Thoracic aorta (tissue), 2 donors: Measurements from ENCODE around the gene IBSP. TPM values are rescaled to one million over a fixed set of nuclear protein-coding genes. Genes with fewer than 3 reads are reported as not detected.

ENCODE experiments used
- ATAC-seq: fragments of 150-250 bp; one replicate; pipeline ENCODE4 v1.8.0; 2017; ENCODE audit warnings: low read depth; ENCODE audit not compliant: insufficient number of reproducible peaks, low FRiP score
- DNase-seq: peaks from one replicate; pipeline ENCODE4 v3.0.0-alpha.2; 2020; ENCODE audit warnings: low spot score
- H3K27ac ChIP-seq, 2 donors: fragments of 200-600 bp; sonication (generic); 1 replicate in 1 of 2; 2 replicates in 1 of 2; pipeline ENCODE4 v1.5.1; 2016; ENCODE audit warnings: mild to moderate bottlenecking in 2 of 2, moderate library complexity in 2 of 2
- H3K27me3 ChIP-seq: fragments of 200-600 bp; sonication (generic); replicated peaks from 2 replicates; pipeline ENCODE4 v1.6.0; 2016; ENCODE audit warnings: mild to moderate bottlenecking; ENCODE audit not compliant: insufficient read depth
- H3K36me3 ChIP-seq: fragments of 200-600 bp; sonication (generic); one replicate; pipeline ENCODE4 v1.5.1; 2016
- H3K4me1 ChIP-seq, 2 donors: fragments of 200-600 bp; sonication (generic); 1 replicate in 1 of 2; 2 replicates in 1 of 2; pipeline versions ENCODE4 v1.5.1 to v1.6.0; 2016; ENCODE audit warnings: low read depth in 2 of 2, mild to moderate bottlenecking in 1 of 2; ENCODE audit not compliant: control insufficient read depth in 1 of 2
- H3K4me3 ChIP-seq: fragments of 200-600 bp; sonication (generic); 2 replicates; pipeline ENCODE4 v1.5.1; 2016; ENCODE audit warnings: mild to moderate bottlenecking
- H3K9me3 ChIP-seq: fragments of 200-600 bp; sonication (generic); 2 replicates; pipeline ENCODE4 v1.5.1; 2016
- total RNA-seq, 2 donors: library from RNA; depleted of rRNA; stranded (reverse); fragments of >200 nt; gene quantifications; one replicate each; pipeline versions ENCODE4 v1.1.0 to v1.2.3, GENCODE V29; 2016
- TF ChIP-seq, protein P1 (sequence below): fragments of 200-600 bp; sonication (generic); IDR thresholded peaks from one replicate; pipeline ENCODE4 v1.5.1; 2019; ENCODE audit warnings: antibody characterized with exemption

Gene IBSP
- total RNA-seq, 2 donors from 2014 or later, result not detected

DNA sequence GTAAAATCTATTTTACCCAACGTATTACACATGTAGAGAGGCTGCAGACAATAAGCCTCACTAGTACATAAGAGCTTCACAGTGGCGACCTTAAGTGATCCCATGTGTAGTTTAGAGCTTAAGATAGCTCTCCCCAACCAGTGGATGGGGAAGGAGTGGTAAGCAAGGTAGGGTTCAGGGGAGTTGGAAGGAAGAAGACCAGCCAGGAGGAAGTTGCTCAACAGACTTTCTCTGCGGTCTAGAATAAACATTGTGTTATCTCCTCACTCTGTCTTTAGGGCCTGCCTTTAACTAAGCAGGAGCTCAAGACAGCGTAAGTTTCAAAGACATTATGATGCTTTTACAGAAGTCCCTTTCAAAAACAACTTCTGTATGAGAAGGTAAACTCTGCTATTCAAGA lies 50.3 kb downstream of the IBSP start:
- Histone ChIP-seq H3K4me3 (no peak overlapping the region), H3K9me3 (no peaks in the 10 kb centered on the region), H3K4me1 (no peaks in the 10 kb centered on the region), H3K27ac (no peak overlapping the region), H3K36me3 (no peaks in the 10 kb centered on the region), H3K27me3 (no peaks in the 10 kb centered on the region)
- ATAC-seq, result no peak
- TF ChIP-seq, protein P1, sequence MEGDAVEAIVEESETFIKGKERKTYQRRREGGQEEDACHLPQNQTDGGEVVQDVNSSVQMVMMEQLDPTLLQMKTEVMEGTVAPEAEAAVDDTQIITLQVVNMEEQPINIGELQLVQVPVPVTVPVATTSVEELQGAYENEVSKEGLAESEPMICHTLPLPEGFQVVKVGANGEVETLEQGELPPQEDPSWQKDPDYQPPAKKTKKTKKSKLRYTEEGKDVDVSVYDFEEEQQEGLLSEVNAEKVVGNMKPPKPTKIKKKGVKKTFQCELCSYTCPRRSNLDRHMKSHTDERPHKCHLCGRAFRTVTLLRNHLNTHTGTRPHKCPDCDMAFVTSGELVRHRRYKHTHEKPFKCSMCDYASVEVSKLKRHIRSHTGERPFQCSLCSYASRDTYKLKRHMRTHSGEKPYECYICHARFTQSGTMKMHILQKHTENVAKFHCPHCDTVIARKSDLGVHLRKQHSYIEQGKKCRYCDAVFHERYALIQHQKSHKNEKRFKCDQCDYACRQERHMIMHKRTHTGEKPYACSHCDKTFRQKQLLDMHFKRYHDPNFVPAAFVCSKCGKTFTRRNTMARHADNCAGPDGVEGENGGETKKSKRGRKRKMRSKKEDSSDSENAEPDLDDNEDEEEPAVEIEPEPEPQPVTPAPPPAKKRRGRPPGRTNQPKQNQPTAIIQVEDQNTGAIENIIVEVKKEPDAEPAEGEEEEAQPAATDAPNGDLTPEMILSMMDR, result no peak
- DNase-seq, result no peak

DNA sequence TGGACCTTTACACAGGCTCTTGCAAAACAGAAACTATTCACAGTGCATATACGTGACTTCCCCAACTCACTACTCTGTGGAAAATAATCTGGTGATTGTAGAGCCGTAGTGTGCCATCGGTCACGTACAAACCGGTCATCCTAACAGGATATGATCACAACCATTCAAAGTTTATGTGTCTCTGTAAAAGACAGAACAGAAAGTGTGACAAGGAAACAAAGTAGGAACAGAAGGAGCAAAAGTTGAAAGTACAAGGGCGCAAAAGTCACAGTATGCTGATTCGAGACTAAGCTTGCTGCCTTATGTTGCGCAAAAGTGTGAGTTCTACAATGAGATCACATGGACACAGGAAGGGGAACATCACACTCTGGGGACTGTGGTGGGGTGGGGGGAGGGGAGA lies 52.0 kb downstream of the IBSP start:
- ATAC-seq (no peak), DNase-seq (no peak)
- Histone ChIP-seq H3K4me3 (no peak overlapping the region), H3K36me3 (no peaks in the 10 kb centered on the region), H3K27ac (peak overlapping the region in 1 of 2 donors; percentile 12), H3K4me1 (no peaks in the 10 kb centered on the region), H3K9me3 (no peaks in the 10 kb centered on the region), H3K27me3 (no peaks in the 10 kb centered on the region)
- TF ChIP-seq, protein P1, result no peak

DNA sequence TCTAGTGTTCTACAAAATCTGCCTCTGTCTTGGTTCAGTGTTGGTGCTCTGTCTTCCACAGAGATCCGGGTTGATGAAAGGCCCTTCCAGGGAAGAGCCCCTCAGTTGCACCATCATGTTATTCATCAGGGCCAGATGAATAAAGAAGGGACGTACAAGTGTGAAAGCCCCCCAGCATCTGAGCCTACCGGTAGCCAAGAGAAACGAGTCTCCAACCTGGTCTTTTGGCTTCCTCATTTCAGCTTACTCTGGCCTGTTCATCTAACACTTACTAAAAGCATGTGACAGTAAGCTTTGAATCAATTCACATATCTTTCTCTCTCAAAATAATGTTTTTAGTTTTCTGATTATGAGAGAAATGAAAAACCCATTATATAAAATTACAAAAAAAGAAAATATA lies 52.6 kb downstream of the IBSP start:
- ATAC-seq (no peak), DNase-seq (no peak)
- no peaks in the 10 kb centered on the region for H3K4me1 ChIP-seq
- H3K27me3 ChIP-seq, result no peaks in the 10 kb centered on the region
- no peak overlapping the region for H3K4me3 ChIP-seq
- H3K36me3 ChIP-seq, result no peaks in the 10 kb centered on the region
- TF ChIP-seq, protein P1, result no peak
- H3K27ac ChIP-seq, result no peak overlapping the region
- H3K9me3 ChIP-seq, result no peaks in the 10 kb centered on the region

DNA sequence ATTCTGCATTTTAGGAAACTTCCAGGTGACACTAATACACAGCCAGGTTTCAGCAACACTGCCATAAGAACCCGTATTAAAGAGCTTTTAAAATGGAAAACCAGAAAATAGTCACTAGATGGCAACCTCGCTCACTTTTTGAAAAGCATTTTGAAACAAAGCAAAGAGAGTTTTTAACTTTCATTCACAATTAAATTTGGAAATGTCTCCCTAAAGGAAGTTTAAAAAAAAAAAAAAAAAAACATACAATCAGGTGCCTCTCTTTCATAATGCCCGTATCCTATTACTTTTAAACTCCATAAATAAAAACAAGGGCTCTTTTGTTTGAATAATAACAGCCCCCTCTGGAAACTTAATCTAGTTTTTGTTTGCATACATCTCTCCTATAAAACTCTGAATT lies 53.8 kb downstream of the IBSP start:
- no peaks in the 10 kb centered on the region for H3K36me3 ChIP-seq
- H3K27me3 ChIP-seq, result no peaks in the 10 kb centered on the region
- H3K9me3 ChIP-seq, result no peaks in the 10 kb centered on the region
- TF ChIP-seq, protein P1, result peak; percentile 35
- no peak overlapping the region for H3K27ac ChIP-seq
- H3K4me3 ChIP-seq, result no peak overlapping the region
- peak; percentile 32 for ATAC-seq
- no peak for DNase-seq
- H3K4me1 ChIP-seq, result no peaks in the 10 kb centered on the region

DNA sequence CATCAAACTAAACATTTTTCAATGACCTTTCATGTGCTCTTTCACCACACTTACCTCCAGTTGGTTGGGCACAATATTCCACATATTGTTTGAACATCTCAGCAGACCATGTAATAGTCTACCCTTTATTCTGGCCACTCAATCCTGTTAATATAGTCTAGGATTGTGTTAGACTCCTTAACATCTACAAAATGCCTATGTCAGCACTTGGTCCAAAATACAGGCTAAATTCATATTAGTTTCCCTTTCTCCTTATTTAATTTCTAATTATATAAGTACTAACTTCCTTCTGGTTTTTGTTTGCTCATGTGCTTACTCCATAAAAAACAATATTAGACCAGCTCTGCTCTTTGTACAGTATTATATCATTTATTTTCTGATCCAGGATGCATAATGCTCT lies 54.5 kb downstream of the IBSP start:
- no peak for DNase-seq
- no peaks in the 10 kb centered on the region for H3K27me3 ChIP-seq
- H3K27ac ChIP-seq, result no peak overlapping the region
- no peaks in the 10 kb centered on the region for H3K9me3 ChIP-seq
- ATAC-seq, result no peak
- H3K36me3 ChIP-seq, result no peaks in the 10 kb centered on the region
- H3K4me3 ChIP-seq, result no peak overlapping the region
- TF ChIP-seq, protein P1, result no peak
- no peaks in the 10 kb centered on the region for H3K4me1 ChIP-seq
